ENCODE measurements around the gene LRBA. TPM values are rescaled to one million over a fixed set of nuclear protein-coding genes. Genes with fewer than 3 reads are reported as not detected.

Gene LRBA
- total RNA-seq, 1 donor from 2014 or later: 16.9 TPM

- ATAC-seq: no peak
- no peak for DNase-seq (ENCODE audit: missing footprints)
- intact Hi-C loops (cut with DNase I): no loop called here
Observed at GRCh38 chr4:150318971-150319370, 696.1 kb downstream of the LRBA start.

- intact Hi-C loops (cut with DNase I): no loop called here
- DNase-seq (ENCODE audit: missing footprints) (no peak), ATAC-seq (no peak)
Observed at GRCh38 chr4:150318527-150318926, 696.6 kb downstream of the LRBA start.

- DNase-seq (ENCODE audit: missing footprints) (no peak), ATAC-seq (no peak)
- intact Hi-C loops (cut with DNase I): no loop called here
Observed at GRCh38 chr4:150316332-150317205, 698.5 kb downstream of the LRBA start.

GRCh38 chr4:150315691-150316090, 699.4 kb downstream of the LRBA start:
- ATAC-seq (no peak), DNase-seq (ENCODE audit: missing footprints) (no peak)
- intact Hi-C loops (cut with DNase I): no loop called here

- no peak for ATAC-seq
- DNase-seq (ENCODE audit: missing footprints): no peak
- intact Hi-C loops (cut with DNase I): no loop called here
Observed at GRCh38 chr4:150315175-150315574, 699.9 kb downstream of the LRBA start.

GRCh38 chr4:150314031-150314430, 701.1 kb downstream of the LRBA start:
- ATAC-seq: no peak
- intact Hi-C loops (cut with DNase I): no loop called here
- DNase-seq (ENCODE audit: missing footprints): no peak

- no peak for ATAC-seq
- no peak for DNase-seq (ENCODE audit: missing footprints)
- intact Hi-C loops (cut with DNase I): no loop called here
Observed at GRCh38 chr4:150310159-150310895, 704.8 kb downstream of the LRBA start.

- DNase-seq (ENCODE audit: missing footprints) (no peak), ATAC-seq (no peak)
- intact Hi-C loops (cut with DNase I): no loop called here
Observed at GRCh38 chr4:150308824-150309472, 706.1 kb downstream of the LRBA start.

GRCh38 chr4:150306719-150307118, 708.4 kb downstream of the LRBA start:
- intact Hi-C loops (cut with DNase I): no loop called here
- DNase-seq (ENCODE audit: missing footprints) (no peak), ATAC-seq (no peak)

GRCh38 chr4:150305995-150306394, 709.1 kb downstream of the LRBA start:
- ATAC-seq (no peak), DNase-seq (ENCODE audit: missing footprints) (no peak)
- intact Hi-C loops (cut with DNase I): no loop called here

- ATAC-seq (no peak), DNase-seq (ENCODE audit: missing footprints) (no peak)
- intact Hi-C loops (cut with DNase I): no loop called here
Observed at GRCh38 chr4:150302553-150302952, 712.5 kb downstream of the LRBA start.

- ATAC-seq: no peak
- no peak for DNase-seq (ENCODE audit: missing footprints)
- intact Hi-C loops (cut with DNase I): no loop called here
Observed at GRCh38 chr4:150299816-150300215, 715.3 kb downstream of the LRBA start.

- intact Hi-C loops (cut with DNase I): loop anchor here (2.0 kb wide), 1 partner anchor 569 kb away; no protein-coding TSS in a partner anchor
- ATAC-seq (no peak), DNase-seq (ENCODE audit: missing footprints) (no peak)
Observed at GRCh38 chr4:150297861-150298474, 717.1 kb downstream of the LRBA start.

GRCh38 chr4:150289881-150290280, 725.2 kb downstream of the LRBA start:
- intact Hi-C loops (cut with DNase I): no loop called here
- no peak for DNase-seq (ENCODE audit: missing footprints)
- no peak for ATAC-seq

GRCh38 chr4:150289198-150289597, 725.9 kb downstream of the LRBA start:
- ATAC-seq (no peak), DNase-seq (ENCODE audit: missing footprints) (no peak)
- intact Hi-C loops (cut with DNase I): no loop called here

- DNase-seq (ENCODE audit: missing footprints) (no peak), ATAC-seq (no peak)
- intact Hi-C loops (cut with DNase I): no loop called here
Observed at GRCh38 chr4:150286656-150287055, 728.4 kb downstream of the LRBA start.

GRCh38 chr4:150283689-150284088, 731.4 kb downstream of the LRBA start:
- intact Hi-C loops (cut with DNase I): no loop called here

GRCh38 chr4:150280975-150281374, 734.1 kb downstream of the LRBA start:
- ATAC-seq: no peak
- DNase-seq (ENCODE audit: missing footprints): no peak
- intact Hi-C loops (cut with DNase I): no loop called here

More at GRCh38 chr4:150283689-150284088, 731.4 kb downstream of the LRBA start:
- ATAC-seq: no peak
- DNase-seq (ENCODE audit: missing footprints): no peak
